ENCODE measurements around the gene PCP2.

GRCh38 chr19:7655581-7655980 is 22.1 kb upstream of the PCP2 start:
- TF ChIP-seq EZH2 (IDR thresholded peaks at IDR 0.05; ENCODE audit: insufficient read depth, poor library complexity, severe bottlenecking) (no peak), EZH2phosphoT487 (IDR thresholded peaks at IDR 0.05; ENCODE audit: insufficient read depth, low read depth) (no peak)

All from GM23248 (cell line).